Activated CD8-positive, alpha-beta memory T cell treated with anti-CD3 and anti-CD28 coated beads, Interleukin-2, amount 50 U/mL, for 1 hour (primary cell): ENCODE results near the gene MYMK.

Experiments used
- DNase-seq: peaks from one replicate; pipeline ENCODE4 v3.0.0-alpha.2; 2020; ENCODE audit errors: extremely low read depth

The MYMK gene

GRCh38 chr9:133468374-133468773 is 56.4 kb downstream of the MYMK start:
- no peak for DNase-seq

- DNase-seq = no peak
Measured at GRCh38 chr9:133467101-133467500, 57.7 kb downstream of the MYMK start.

- no peak for DNase-seq
Measured at GRCh38 chr9:133465984-133466383, 58.8 kb downstream of the MYMK start.

GRCh38 chr9:133464638-133465037 is 60.1 kb downstream of the MYMK start:
- DNase-seq = no peak
